HG02884 (cell line): ENCODE measurements around the gene MRPS27.
"Not testable (repeated sequence)": the region's sequence is repeated elsewhere in the genome, so short reads cannot be mapped to it uniquely, and the experiment has no call there.

ENCODE experiments used
- ATAC-seq: cut with Tn5 transposase; IDR thresholded peaks from one replicate; pipeline ENCODE4 v1.9.1; 2021; ENCODE audit warnings: mild to moderate bottlenecking, moderate library complexity; ENCODE audit not compliant: unreplicated experiment

Gene MRPS27

DNA sequence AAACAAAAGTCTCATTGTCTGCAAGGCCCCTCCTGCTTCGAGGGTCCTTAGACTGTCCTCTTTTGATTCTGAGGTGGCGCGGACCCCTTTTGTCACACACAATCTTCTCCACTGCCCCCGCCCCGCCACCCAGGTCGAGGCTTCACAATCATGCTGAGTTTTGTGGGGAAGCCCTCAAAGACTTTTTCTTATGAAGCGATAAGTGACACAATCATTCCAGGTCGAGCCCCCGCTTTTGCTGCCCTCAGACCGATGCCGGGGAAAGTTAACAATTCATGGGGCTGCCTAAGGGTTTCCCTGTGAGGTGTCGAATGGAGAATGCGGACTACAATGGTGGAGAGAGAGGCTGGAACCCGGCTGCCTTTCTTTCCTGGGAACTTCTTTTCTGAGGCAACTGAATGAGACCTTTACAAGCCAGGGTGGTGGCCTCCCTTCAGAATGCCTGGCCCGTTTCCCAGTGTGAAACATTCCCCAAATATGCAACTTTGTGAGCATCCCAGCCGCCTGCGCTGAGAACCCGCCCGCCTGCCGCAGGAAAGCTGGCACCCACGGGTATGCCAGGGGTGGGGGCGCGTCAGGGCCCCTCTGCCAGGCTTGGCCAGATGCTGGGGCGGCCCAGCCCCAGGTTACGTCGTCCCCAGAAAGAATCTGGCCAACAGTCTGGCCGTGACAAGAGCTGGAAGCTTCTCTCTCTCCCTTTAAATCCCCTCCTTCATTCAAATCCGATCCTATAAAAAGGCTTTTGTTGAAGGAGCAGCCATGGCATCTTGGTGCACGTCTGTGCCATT lies 140.8 kb downstream of the MRPS27 start:
- no peak for ATAC-seq

DNA sequence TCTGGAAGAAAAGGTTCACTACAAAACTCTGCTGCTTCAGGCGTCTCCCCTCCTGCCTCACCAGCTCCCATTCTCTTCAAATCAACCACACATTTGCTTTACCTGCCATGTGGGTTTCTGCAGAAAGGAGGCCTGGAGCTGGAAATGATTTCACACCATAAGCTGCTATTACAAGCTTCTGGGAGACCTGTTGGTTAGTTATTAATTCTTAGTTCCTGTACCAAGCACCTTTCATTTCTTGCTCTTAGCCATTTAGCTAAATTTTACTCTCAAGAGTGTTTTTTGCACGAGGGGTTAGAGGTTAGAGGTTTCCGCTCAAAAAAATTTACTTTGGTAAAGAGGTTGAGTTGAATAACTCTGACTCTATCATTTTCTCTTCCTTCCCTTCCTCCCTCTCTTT lies 142.5 kb downstream of the MRPS27 start:
- ATAC-seq, result no peak

DNA sequence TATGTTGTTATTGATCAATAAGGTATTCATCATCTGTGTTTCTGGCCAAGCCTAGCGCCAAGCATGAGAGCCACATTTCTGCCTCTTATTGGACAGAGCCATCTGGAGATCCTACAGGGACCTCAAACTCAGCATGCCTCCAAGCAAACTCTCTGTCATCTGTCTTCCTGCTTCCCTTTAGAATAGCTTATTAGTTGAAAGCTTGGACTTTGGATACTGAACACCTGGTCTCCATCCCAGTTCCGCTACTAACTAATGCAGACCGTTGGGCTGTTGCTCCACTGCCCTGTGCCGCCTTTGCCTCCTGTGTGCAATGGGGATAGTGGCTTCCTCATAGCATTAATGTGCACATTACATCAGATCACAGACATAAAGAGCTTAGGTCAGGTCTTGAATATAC lies 147.3 kb downstream of the MRPS27 start:
- ATAC-seq, result no peak

DNA sequence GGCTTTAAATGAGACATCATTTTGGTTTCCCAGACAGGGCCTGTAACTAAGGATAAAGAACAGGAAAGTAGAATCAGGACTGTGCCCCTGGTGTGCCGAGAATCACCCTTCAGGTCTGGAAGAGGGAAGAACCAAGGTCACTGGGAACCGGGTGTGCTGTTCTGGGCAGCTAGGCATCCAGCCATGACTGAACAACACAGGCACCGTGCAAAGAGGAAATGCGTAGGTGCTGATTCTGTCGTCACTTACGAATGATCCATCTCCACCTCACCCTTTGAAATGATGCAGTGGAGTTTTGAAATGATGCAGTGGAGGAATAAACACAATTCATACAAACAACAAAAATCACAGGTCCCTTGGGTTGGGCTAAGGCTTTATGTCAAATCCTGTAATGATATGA lies 148.4 kb downstream of the MRPS27 start:
- ATAC-seq, result no peak

DNA sequence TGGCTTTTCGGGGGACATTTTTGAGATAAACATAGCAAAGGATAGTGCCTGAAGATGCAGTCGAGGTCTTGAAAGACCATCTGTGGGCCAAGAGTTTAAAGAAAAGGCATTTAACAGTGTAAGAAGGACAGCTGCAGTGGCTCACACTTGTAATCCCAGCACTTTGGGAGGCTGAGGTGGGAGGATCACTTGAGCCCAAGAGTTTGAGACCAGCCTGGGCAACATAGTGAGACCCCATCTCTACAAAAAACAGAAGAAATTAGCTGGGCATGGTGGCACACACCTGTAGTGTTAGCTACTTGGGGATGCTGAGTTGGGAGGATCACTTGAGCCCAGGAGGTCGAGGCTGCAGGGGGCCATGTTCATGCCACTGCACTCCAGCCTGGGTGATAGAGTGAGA lies 148.9 kb downstream of the MRPS27 start:
- ATAC-seq, result not testable (repeated sequence)

DNA sequence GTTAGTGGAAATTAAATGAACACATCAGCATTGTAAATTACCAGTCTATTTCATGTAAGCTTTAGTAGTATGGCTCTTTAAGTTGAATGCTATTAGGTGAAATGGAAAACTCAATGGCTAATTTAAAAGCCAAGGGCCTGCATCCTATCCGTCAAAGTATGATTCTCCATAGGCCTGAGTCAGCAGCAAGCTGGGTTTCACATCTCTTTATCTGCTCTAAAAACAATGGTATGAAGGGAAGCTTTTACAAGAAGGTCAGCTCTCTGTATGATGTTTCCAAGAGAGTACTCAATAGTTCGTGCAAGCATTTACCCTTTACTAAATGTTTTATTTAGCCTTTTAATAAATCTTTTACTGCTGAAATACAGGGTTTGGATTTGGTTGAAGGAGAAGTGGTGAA lies 149.9 kb downstream of the MRPS27 start:
- no peak for ATAC-seq
